ENCODE measurements around the gene ANKS1B. TPM values are rescaled to one million over a fixed set of nuclear protein-coding genes. Genes with fewer than 3 reads are reported as not detected.

ANKS1B gene
- total and polyA plus RNA-seq, 10 of the 15 experiments (the other 5 are each of a cell fraction or from before 2014, with no cell fraction given), result 0.16 to 1.3 (median 0.82) TPM; not detected in 7

DNA sequence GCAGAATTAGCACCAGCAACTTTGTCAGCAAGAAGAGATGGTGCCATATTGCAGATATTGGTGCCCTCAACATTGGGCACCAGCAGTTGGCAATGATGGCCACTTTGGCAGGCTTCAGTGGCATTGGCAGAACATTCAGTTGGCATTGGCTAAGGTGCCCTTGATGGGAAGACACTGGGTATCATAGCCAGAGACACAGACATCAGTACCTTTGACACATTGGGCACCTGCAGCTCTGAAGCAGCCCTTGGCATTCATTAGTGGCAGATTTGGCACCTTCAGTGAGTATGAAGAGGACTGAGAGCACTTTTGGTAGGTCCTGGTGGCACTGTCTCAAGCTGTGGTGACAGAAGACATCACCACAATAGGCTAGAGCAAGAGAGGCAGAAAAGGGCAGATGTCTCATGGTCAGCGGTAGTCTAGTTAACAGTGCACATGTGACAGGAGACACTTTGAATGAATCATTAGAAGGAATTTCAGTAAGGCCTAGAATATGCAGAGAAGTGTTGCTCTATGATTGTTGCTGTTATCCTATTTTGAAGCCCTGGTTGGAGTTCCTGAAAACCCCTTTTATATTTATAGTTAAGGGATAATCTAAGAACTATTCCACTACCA, 917.5 kb downstream of the ANKS1B start:
- no peak for TF ChIP-seq SUZ12 (IDR thresholded peaks at IDR 0.05; ENCODE audit: unreplicated experiment)
- TF ChIP-seq, protein P1, sequence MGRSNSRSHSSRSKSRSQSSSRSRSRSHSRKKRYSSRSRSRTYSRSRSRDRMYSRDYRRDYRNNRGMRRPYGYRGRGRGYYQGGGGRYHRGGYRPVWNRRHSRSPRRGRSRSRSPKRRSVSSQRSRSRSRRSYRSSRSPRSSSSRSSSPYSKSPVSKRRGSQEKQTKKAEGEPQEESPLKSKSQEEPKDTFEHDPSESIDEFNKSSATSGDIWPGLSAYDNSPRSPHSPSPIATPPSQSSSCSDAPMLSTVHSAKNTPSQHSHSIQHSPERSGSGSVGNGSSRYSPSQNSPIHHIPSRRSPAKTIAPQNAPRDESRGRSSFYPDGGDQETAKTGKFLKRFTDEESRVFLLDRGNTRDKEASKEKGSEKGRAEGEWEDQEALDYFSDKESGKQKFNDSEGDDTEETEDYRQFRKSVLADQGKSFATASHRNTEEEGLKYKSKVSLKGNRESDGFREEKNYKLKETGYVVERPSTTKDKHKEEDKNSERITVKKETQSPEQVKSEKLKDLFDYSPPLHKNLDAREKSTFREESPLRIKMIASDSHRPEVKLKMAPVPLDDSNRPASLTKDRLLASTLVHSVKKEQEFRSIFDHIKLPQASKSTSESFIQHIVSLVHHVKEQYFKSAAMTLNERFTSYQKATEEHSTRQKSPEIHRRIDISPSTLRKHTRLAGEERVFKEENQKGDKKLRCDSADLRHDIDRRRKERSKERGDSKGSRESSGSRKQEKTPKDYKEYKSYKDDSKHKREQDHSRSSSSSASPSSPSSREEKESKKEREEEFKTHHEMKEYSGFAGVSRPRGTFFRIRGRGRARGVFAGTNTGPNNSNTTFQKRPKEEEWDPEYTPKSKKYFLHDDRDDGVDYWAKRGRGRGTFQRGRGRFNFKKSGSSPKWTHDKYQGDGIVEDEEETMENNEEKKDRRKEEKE (IDR thresholded peaks at IDR 0.05), result no peak
- no peak for TF ChIP-seq TCF12 (IDR thresholded peaks at IDR 0.05; ENCODE audit: low read depth, low read length)
- TF ChIP-seq NFIC (IDR thresholded peaks at IDR 0.05; ENCODE audit: low read depth, low read length), result no peak
- TF ChIP-seq, protein P2, sequence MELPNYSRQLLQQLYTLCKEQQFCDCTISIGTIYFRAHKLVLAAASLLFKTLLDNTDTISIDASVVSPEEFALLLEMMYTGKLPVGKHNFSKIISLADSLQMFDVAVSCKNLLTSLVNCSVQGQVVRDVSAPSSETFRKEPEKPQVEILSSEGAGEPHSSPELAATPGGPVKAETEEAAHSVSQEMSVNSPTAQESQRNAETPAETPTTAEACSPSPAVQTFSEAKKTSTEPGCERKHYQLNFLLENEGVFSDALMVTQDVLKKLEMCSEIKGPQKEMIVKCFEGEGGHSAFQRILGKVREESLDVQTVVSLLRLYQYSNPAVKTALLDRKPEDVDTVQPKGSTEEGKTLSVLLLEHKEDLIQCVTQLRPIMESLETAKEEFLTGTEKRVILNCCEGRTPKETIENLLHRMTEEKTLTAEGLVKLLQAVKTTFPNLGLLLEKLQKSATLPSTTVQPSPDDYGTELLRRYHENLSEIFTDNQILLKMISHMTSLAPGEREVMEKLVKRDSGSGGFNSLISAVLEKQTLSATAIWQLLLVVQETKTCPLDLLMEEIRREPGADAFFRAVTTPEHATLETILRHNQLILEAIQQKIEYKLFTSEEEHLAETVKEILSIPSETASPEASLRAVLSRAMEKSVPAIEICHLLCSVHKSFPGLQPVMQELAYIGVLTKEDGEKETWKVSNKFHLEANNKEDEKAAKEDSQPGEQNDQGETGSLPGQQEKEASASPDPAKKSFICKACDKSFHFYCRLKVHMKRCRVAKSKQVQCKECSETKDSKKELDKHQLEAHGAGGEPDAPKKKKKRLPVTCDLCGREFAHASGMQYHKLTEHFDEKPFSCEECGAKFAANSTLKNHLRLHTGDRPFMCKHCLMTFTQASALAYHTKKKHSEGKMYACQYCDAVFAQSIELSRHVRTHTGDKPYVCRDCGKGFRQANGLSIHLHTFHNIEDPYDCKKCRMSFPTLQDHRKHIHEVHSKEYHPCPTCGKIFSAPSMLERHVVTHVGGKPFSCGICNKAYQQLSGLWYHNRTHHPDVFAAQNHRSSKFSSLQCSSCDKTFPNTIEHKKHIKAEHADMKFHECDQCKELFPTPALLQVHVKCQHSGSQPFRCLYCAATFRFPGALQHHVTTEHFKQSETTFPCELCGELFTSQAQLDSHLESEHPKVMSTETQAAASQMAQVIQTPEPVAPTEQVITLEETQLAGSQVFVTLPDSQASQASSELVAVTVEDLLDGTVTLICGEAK (IDR thresholded peaks at IDR 0.05; ENCODE audit: borderline replicate concordance), result no peak
- no peaks in the 10 kb centered on the region for H3K27me3 ChIP-seq (replicated peaks in 1 of 2; ENCODE audit: control insufficient read depth in 2 of 2, insufficient read depth in 2 of 2, low read length in 1 of 2)
- no peak for ATAC-seq
- H3K4me2 ChIP-seq (ENCODE audit: control insufficient read depth, insufficient read depth), result no peak overlapping the region
- H3K9ac ChIP-seq (ENCODE audit: control insufficient read depth, insufficient read depth, low read length), result no peak overlapping the region
- H3K4me1 ChIP-seq (ENCODE audit: control insufficient read depth, insufficient read depth, low read length), result no peaks in the 10 kb centered on the region
- no peaks in the 10 kb centered on the region for H3K36me3 ChIP-seq (ENCODE audit: control insufficient read depth in 2 of 2, insufficient read depth in 2 of 2, low read length in 1 of 2)
- WGBS (ENCODE audit: insufficient coverage, insufficient replicate concordance, low lambda C conversion rate, missing lambda C conversion rate), result 90% methylated on average over 1 of the region's 1 CpG
- ChIA-PET SMC1A (ENCODE audit: uncharacterized antibody, unreplicated experiment) (interaction anchor here (0.7 kb wide), 1 partner anchor 43 kb away, joined by 3 read pairs; no protein-coding TSS in a partner anchor), CTCF (no interaction called here), RAD21 (ENCODE audit: unreplicated experiment) (no interaction called here), POLR2A (no interaction called here)
- intact Hi-C loops (cut with micrococcal nuclease; ENCODE audit: unreplicated experiment), result no loop called here
- no peaks in the 10 kb centered on the region for H4K20me1 ChIP-seq (ENCODE audit: control insufficient read depth, insufficient read depth)
- no peak for DNase-seq (ENCODE audit: low read depth, low spot score)
- no peak overlapping the region for H3K4me3 ChIP-seq
- H3K79me2 ChIP-seq (ENCODE audit: control insufficient read depth, insufficient read depth, low read length), result no peaks in the 10 kb centered on the region
- no TSS peak for BruUV-seq (replicated peaks)
- FAIRE-seq, result no peak
- H3K27ac ChIP-seq (ENCODE audit: control insufficient read depth, insufficient read depth), result no peak overlapping the region
- H3K9me3 ChIP-seq (replicated peaks; ENCODE audit: control insufficient read depth, insufficient read depth, low read length), result no peaks in the 10 kb centered on the region
- in situ Hi-C loops (cut with MboI), result no loop called here
- no peak overlapping the region for H2AFZ ChIP-seq (ENCODE audit: control insufficient read depth, low read depth, low read length)
